NCI-H1092 treated with DMSO at 0.1 percent for 48 hours (cell line): ENCODE data around the gene MCCC1.
"Not testable (repeated sequence)": the region's sequence is repeated elsewhere in the genome, so short reads cannot be mapped to it uniquely, and the experiment has no call there.

Experiments used
- DNase-seq: peaks from one replicate; lab custom pipeline; 2025; lab: John Stamatoyannopoulos, UW

Gene MCCC1

DNA sequence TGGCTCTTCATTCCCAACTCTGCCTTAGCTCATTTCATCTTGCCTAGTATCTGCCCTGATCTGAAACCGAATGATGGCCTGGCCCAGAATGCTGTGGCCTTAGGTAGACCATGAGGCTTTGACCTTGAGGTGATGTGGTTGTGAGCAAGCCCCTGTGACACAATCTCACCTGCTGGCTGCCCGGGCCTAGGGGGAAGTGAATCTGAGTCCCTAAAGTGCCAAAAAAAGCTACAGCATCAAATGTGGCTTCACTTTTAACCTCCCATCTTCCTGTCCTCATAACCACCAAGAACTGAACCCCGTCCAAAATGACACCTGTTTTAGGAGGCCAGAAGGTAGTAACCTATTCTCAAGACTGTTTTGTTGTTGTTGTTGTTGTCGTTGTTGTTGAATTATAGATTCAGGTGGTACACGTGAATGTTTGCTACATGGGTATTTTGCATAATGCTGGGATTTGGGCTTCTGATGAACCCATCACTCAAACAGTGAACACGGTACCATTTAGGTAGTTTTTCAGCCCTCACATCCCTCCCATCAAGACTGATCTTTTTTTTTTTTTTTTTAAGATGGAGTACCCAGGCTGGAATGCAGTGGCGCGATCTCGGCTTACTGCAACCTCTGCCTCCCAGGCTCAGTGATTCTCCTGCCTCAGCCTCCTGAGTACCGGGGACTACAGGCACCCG, 54.6 kb downstream of the MCCC1 start:
- no peak for DNase-seq

DNA sequence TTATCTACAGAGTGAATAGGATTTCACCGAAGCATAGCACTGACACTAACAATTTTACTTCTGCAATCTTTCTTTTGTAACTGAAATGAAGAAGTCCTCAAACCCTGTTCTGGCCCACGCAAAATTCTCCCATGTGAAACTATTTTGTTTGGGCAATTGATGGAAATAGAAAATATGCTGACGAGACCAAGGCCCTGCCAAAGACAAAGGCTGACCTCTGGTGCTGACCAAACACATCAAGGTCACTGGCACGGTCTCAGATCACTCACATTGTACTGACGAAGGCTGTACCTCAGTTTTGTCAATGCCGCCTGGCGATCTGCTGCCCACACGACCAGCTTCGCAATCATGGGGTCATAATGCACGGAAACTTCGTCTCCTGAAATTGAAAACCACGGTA, 60.5 kb downstream of the MCCC1 start:
- no peak for DNase-seq

DNA sequence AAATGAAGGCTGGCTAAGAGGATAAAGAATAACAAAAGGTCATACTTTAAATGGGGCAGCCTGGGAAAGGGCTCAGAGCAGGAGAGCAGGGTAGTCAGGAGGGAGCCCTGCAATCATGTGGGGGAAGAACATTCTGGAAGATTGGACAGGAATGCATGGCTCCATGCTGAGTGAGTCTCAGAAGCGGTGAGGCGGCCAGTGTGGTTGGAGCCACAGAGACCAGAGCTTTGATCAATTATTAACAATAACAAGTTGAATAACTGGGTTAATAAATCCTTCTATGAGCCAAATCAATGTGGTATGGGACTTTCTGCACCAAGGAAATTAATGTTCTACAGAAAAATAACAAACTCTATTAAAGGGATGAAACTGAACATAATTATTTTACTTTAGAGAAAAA, 61.1 kb downstream of the MCCC1 start:
- no peak for DNase-seq

DNA sequence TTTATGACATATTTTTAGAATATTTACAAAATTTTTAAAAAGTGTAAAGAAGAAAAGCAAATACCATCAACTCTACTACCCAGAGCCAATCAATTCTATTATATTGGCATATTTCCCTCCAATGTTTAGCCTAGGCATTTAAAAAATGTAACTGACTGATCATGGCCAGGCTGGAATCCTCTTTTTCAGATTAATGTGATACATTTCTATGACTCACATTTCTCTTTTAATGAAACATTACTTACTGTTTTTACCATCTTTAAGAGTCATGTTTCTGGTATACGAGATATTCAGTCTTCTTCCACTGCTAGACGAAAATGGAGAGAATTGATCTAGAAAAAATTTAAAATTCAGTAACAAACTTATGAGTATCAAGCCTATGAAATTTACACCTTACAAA, 65.5 kb downstream of the MCCC1 start:
- no peak for DNase-seq

DNA sequence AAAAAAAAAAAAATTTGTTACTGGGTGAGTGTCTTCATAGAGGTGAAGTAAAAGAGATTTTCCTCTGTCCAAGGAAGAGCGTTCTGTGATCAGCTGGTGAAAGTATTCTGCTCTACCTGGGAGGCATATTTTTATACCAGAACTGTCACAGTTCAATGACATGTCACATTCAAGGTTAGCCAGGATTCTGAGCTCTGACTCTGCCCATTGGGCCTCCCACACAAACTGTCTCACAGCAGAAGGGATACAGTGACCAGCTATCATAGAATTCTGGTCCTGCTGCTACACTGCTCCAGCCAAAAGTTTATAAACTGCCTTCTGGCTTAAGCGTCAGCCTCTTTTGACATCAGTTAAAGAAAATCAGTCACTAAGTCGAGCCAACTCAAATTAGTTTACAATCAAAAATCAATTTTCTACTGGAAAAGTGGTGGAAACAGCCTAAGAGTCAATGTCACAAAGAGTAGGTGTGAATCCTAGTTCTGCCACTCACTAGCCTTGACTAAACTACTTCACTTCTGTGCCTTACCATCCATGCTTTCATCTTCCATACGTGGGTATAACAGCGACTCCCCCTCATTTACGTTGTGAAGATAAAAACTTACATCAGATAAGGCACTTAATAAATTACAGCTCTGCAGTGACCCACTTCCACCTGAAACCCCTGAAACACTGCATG, 66.3 kb downstream of the MCCC1 start:
- no peak for DNase-seq

DNA sequence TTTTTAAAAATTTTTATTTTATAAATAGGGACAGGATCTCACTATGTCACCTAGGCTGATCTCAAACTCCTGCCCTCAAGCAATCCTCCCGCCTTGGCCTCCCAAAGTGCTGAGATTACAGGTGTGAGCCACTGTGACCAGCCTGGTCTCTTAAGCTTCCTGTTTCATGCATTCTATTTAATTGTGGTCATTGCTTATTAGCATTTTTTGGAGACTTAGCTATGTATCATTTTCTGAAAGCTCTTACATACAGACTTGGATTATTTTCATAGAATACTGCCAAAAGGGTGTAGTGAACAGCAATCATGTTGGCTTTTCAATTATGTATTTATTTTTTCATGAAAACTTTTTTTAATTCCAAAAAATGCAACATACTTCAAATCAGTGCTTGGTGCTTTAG, 67.5 kb downstream of the MCCC1 start:
- DNase-seq = no peak

DNA sequence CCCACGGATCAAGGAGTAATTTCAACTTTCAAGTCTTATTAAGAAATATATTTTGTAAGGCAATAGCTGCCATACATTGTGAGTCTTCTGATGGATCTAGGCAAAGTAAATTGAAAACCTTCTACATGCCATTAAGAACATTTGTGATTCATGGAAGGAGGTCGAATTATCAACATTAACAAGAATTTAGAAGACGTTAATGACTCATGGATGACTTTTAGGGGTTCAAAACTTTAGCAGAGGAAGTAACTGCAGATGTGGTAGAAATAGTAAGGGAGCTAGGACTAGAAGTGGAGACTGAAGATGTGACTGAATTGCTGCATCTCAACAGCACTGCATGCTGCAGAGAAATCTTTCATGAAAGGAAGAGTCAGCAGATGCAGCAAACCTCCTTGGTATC, 70.9 kb downstream of the MCCC1 start:
- no peak for DNase-seq

DNA sequence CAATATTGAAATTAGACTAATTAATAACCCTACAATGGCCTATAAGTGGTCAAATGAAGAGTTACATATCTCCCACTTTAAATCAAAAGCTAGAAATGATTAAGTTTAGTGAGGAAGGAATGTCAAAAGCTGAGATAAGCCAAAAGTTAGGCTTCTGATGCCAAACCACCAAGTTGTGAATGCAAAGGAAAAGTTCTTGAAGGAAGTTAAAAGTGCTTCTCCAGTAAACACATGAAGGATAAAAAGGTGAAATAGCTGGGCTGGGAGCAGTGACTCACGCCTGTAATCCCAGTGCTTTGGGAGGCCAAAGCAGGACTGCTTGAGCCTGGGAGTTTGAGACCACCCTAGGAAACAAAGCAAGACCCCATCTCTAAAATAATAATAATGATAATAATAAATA, 72.0 kb downstream of the MCCC1 start:
- no peak for DNase-seq

DNA sequence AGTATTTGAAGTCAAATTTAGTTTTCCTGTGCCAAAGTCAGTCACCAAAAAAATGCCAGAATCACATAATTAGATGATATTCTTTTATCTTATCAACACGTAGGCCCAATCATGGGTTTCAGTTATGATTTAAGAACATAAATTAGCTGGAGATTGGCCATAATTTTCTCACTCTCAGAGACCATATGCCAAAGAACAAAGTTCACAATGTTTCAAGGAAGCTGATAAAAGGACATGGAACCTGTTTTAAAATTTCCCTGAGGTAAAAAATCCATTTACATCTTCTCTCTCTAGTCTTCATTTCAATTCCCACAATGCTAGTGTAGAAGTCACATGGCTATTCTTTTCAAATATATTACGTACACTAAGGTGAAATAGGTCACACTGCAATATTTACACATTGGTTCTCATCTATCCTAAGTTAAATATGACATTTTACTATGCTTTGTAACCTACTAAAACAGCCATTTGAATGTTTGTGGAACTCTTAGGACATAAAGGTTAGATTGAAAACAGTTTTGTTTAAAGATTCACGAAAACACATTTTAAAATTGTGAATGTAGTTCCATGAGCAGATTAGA, 76.3 kb downstream of the MCCC1 start:
- DNase-seq = no peak

DNA sequence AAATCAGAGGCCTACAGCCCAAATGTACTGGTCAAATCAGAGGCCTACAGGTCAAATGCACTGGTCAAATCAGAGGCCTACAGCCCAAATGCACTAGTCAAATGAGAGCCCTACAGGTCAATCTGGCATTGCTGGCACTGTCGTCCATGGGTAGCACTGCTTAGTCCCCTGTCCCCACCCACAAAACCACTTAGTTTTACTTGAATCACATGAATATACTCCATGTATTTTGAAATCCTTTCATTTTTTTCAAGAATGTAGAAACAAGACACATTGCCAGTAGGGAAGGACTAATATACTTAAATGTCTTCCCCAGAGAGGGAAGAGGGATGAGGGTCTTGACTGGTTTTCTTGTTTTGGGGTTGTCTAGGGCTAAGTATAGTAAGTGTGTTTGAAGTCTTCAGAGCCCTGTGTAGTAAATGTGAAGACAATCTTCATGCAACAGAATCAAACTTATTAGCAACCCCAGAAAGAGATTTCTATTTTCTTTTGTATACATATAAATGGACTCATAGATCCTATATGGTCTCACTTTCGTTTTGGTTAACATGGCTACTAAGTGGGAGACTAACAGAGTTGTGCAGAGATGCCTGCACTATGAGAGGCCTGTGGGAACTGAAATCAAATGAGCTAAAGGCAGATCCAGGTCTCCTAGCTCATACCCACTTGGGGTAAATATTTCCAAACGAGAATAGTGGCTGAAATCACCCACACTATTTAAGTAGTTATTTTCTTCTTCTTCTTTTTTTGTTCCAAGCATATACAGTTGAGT, 80.7 kb downstream of the MCCC1 start:
- DNase-seq = no peak

DNA sequence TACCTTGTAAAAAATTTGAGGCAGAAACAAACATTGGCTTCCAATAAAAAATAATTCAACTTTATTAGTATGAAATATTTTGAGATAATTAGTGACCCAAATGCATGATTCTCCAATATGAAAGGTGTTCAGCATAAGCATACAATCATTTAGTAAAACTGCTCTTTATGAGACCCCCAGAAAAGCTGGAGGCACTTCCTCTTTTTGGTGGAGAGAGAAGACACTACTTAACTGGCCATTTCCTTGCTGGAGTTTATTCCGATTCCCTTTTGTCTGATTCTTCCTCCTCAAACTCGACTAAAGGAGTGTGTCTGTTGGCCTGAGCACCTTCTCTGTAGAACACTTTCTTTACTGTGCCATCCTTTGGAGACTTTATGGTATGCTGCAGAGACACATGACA, 84.1 kb downstream of the MCCC1 start:
- no peak for DNase-seq

DNA sequence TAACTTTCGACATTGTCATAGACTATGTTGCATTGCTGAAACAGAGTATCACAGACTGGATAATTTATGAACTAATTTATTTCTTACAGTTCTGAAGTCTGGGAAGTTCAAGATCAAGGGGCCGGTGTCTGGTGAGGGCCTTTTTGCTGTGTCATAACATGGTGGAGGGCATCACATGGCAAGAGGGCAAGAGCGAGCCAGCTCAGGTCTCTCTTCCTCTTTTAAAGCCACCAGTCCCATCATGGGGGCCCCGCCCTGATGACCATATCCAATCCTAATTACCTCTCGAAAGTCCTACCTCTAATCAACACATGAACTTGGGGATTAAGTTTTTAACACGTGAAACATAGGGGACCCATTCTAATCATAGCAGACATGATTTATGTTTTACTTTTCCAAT, 85.4 kb downstream of the MCCC1 start:
- DNase-seq = no peak

DNA sequence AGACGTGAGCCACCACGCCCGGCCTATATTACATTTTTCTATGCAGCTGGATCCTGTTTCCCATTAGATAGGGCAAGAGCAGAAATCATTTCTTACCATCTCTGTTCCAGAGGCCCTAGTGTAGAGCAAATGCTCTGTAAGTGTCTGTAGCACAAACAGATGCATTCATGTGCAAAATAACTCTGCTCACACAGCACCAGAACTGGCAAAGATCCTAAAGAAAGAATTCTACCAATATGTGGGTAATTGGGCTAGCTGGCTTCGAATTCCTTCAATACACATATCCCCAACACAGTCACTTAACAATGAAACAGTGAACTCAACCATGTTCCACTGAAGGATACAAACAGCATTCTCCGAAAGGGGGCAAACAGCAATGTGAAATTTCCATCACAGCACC, 86.2 kb downstream of the MCCC1 start:
- no peak for DNase-seq

DNA sequence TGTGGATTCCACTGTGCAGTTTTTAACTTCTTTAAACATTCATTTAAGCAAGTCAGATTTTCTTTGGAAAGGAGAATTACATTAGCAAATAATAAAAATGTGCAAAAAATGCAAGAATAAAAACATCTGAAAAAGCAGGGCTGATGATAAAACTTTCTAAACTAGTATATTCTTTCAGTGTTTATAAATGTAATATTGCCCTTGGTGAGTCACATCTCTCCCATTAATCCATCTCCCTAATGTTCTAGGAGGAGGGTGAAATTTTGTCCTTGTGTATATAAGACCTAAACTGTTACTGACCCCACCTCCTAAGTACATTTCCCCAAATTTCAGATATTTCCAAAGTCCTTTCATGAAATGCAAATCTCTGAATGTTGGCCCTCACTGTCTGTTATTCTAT, 90.5 kb downstream of the MCCC1 start:
- no peak for DNase-seq

DNA sequence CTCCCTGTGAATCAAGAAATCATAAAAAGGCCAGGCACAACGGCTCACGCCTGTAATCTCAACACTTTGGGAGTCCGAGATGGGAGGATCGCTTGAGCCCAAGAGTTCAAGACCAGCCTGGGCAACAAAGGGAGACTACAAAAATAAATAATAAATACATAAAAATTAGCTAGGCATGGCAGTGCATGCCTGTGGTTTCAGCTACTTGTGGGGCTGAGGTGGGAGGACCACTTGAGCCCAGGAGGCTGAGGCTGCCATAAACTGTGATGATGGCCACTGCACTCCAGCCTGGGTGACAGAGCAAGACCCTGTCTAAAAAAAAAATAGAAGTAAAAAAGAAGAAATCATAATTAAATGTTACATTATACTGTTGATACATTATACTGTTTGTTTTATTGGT, 91.0 kb downstream of the MCCC1 start:
- no peak for DNase-seq

DNA sequence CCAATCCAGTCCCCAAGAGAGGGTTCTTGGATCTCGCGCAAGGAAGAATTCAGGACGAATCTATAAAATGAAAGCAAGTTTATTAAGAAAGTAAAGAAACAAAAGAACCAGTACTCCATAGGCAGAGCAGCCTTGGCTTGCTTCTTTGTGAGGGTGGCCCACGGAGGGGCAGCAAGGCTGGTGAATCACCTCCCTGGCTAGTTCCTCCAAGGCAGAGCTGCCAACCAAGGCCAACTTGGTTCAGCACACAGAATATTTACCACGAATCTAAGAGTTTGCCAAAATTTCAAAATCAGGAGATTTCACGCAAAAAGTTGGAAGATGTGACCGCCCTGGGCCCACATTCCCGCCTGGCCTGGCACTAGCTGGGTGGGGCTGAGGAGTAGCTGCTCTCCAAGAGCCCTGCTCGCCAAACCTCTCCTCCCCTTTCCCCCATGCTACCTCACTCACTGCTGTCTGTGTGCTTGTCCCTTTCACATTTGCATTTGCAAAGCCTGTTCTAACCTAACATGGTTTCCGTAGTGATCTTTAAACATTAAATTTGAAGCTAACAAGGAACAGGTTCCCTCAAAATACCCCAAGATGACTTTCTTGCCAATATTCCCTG, 92.8 kb downstream of the MCCC1 start:
- DNase-seq = no peak

DNA sequence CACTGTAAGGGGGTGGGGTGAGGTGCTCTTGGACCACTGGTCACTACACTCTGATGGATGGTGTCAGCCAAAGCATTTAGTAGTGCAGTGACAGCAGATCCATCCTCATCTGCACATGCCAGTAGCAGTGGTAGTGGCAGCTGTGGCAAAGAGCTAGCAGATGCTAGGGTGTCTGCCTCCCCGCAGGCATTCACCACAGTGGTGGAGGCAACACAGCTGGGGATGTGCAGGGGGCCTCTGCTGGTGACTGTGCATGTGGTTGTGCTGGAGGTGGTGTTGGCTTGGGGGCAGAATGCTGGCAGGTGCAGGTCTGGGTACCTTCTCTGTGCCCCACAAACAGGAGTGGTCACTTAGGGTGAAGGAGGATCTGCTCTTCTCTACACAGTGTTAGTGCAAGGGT, 99.5 kb downstream of the MCCC1 start:
- DNase-seq = no peak

DNA sequence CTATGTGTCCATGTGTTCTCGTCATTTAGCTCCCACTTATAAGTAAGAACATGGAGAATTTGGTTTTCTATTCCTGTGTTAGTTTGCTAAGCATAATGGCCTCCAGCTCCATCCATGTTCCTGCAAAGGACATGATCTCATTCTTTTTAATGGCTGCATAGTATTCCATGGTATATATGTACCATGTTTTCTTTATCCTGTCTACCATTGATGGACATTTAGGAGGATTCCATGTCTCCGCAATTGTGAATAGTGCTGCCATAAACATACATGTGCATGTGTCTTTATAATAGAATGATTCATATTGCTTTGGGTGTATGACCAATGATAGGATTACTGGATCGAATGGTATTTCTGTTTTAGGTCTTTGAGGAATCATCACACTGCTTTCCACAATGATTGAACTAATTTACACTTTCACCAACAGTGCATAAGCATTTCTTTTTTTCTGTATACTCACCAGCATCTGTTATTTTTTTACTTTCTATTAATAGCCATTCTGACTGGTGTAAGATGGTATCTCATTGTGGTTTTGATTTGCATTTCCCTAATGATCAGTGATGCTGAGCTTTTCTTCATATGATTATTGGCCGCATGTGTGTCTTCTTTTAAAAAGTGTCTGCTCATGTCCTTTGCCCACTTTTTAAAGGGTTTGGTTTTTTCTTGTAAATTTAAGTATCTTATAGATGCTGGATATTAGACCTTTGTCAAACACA, 105.7 kb downstream of the MCCC1 start:
- DNase-seq = not testable (repeated sequence)

DNA sequence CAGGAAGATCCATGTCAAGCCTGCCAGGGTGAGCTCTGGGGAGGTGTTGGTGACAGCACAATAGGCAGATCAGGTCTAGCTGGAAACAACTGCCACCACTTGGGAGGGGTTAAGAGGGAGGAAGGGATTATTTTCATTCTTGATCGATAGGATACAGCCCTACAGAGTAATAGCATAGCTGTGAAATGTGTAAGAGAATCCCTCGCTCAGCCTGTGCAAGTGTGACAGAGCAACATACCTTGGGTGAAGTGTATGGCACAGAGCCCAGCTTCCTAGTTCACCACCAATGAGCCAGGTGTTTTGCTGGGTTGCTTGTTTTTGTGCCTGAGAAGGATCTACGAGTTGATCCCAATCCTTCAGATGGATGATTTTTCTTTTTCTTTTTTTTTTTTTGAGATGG, 109.7 kb downstream of the MCCC1 start:
- DNase-seq = no peak

DNA sequence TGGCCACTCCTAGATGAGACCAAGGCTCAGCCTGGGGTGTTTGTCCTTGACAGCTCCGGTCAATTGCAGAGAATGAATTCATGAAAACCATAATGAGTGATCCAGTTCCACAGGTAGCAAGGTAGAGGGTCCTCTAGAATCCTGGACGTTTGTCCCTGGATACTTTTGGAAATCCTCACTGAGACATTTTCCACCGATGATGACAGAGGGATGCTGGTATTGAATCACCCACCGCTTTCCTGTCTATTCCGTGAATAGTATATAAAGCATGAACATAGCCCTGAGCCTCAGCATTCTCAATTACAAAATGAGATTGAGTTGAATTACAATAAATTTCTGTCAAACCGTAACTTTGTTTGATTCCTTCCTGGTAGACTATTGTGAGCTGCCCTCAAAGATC, 113.3 kb downstream of the MCCC1 start:
- no peak for DNase-seq

DNA sequence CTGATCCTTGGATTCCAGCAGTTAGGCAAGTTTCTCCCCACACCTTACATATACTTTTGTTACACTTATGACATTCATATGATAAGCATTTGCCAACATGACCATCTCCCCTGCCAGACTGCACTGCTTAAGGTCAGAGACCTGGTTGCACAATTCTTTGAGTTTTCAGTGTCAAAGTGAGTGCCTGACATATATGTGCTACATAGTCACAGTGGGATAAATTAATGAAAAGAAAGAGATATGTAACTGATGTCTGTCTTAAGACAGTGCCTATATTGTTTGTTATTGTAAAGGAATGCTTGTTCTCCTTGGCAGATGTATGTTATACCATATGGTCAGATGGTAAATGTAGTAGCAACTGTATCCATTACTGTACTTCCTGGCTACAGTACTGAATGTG, 115.4 kb downstream of the MCCC1 start:
- DNase-seq = no peak

DNA sequence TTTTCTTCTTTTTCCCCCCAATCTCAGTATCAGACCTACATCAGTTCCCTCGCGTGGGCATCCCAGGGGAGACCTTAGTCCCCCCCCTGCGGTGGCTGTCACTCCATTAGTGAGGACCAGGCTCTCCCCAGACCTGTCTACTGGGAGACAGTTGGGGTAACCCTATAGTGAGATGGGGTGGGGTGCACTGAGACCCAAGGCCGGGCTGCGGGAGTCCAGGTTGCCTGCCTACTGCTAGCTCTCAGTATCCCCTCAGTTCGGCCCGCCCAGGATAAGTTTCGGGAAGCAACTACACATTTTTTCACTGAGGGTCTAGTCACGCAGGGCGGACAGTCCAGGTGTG, 118.3 kb downstream of the MCCC1 start:
- DNase-seq = no peak
